Urothelium cell line (cell line): ENCODE results near the gene MLLT10.
A peak's percentile ranks its signal among the peaks of the same experiment; 100 is the strongest.
"Not testable (repeated sequence)": the region's sequence is repeated elsewhere in the genome, so short reads cannot be mapped to it uniquely, and the experiment has no call there.

ENCODE experiments used
- DNase-seq: peaks from one replicate; pipeline ENCODE4 v3.0.0; 2011; ENCODE audit warnings: low spot score, mixed read lengths
- FAIRE-seq: peaks from 2 replicates; lab custom pipeline; 2011; peaks lifted over from hg19 to GRCh38; lab: Jason Lieb, UNC

The MLLT10 gene

GRCh38 chr10:21527598-21528235 is 6.3 kb upstream of the MLLT10 start:
- FAIRE-seq (no peak), DNase-seq (no peak)

DNA sequence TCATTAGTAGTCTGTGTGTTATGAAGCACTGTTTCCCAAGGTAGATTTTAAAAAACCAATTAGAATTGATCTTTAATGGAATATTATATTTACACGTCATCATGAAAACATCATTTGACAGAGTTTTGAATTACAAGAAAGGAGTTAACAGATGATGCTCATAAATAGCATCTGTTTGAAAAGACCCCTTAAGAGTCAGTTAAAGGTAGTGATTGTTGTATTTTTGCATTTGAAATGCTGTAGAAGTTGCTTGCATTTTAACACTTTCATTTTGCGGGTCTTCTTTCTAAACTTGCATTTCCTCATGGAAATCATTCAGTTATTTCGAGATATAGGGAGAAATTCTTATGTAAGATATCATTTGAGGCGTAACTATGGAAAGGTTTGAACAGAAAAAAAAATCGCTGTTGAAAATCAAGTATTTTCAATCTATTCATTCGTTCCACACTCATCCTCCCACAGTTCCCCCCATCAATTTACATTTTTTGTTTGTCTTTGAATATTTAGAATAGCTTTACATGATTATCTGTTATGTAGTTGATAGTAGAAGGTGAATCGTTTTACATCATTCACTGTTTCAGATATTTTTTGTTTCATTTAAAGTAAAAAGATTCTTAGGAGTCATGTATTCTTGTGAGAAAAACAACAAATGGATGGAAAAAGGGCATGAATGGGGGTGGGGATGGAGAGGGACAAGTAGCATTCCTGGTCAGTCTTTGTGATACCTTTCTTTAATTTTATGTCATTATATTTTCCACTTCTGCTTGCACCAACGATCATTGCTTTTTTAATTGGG is 5.6 kb upstream of the MLLT10 start:
- FAIRE-seq: no peak
- DNase-seq: no peak

GRCh38 chr10:21529032-21529910 is 4.8 kb upstream of the MLLT10 start:
- FAIRE-seq (no peak), DNase-seq (no peak)

DNA sequence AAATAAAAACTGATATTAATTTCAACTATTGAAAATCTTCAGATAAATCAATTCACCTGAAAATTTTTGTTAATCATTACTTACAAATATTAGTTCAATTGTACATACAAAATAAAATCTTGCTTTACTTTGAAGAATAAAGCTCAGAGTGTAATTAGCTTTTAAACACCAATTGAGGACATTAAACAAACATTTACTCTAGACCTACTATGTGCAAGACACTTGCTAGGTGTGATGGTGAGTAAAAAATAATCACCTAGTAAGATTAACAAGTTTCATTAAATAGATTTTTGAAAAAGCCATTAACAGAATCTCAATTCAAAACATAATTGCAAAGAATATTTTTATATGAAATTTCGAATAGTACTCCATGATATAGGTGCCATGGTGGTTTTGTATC is 3.9 kb upstream of the MLLT10 start:
- DNase-seq: no peak
- FAIRE-seq: no peak

- FAIRE-seq (no peak), DNase-seq (no peak)
Measured at GRCh38 chr10:21530641-21531040, 3.4 kb upstream of the MLLT10 start.

DNA sequence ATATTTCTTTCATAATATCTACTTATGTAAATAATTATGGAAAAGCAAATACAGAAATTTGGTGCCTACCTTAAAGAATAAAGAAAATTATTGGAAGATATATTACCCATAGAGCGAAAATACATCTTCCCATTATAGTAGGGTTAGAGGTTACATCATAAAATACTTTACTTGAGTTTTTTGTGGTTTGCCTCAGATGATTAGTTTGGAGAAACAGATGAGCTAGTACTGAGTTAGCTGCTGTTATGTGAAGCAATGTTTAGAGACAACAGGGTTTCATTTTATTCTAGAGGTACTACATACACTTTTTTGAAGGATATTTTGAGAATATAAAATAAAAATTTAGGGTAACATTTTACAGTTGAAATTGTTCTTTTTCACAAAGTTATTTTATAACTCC is 2.9 kb upstream of the MLLT10 start:
- DNase-seq: no peak
- no peak for FAIRE-seq

DNA sequence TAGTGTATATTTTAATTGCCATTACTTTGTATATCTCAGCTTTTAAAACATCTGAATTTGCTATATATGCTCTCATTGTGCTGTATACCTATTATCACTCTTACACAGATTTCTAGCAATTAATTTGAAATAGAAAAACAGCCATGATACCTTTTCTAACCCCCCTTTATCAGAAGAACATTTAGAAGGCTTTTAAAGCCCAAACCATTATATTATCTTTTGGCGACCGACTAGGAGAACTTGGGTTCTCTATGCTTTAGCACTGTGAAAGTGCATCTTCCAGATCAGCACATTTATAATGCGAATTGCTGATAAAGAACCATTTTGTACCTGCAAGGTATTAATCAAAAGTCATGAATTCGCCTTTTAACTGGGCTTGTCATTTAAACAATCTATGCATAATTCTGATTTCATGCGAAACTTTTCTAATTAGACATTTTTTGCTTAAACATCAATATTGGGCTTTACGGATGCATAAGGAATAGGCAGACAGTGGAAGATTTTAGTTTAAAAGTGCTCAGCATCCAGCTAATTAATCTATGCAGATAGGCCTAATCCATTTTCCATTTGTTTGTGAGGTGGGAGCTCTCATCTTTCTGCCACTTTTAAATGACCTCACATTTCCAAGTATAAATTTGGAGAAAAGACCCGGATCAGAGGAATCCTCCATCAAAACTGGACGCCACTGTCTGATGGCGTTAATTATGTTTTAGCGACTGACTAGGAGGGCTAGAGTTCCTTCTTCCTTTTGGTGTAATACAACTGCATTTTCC is 1.2 kb upstream of the MLLT10 start:
- FAIRE-seq: no peak

GRCh38 chr10:21534280-21534586 is 201 bp downstream of the MLLT10 start:
- DNase-seq: no peak
- FAIRE-seq: no peak

More for the DNA sequence above, 1.2 kb upstream of the MLLT10 start:
- no peak for DNase-seq

GRCh38 chr10:21534604-21535493 is 817 bp downstream of the MLLT10 start:
- FAIRE-seq (no peak), DNase-seq (peak; percentile 27)

DNA sequence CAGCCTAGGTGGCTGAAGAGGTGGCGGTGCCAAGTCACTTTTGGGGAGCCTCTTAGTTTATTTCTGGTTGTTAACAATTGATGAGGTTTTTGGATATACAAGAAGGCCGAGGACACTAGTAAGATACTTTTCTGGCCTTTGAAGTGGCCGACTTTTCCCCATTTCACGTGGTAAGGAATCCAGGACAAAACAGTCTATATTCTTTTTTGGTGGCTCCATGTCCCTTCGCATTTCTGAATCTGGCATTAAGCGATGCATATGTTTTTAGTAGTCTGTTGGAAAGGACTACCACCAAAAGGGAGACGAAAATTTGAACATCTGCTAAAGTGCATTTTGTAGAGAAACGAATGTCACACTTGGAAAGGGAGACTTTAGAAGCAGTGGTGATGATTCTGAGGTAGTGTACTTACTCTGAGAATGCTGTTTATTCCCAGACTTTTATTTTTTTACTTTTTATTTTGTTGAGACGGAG is 1.5 kb downstream of the MLLT10 start:
- no peak for DNase-seq
- no peak for FAIRE-seq

- not testable (repeated sequence) for FAIRE-seq, DNase-seq
Measured at GRCh38 chr10:21535976-21536375, 1.9 kb downstream of the MLLT10 start.

DNA sequence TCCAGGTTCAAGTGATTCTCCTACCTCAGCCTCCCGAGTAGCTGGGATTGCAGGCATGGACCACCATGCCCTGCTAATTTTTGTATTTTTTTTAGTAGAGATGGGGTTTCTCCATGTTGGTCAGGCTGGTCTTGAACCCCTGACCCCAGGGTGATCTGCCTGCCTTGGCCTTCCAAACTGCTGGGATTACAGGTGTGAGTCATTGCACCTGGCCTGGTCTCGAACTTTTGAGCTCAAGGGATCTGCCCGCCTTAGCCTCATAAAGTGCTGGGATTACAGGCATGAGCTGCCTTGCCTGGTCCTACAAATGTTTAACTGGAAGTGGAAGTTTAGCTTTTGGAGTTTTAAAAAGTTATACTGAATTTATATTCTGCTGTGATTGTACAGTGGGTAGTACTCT is 2.8 kb downstream of the MLLT10 start:
- no peak for DNase-seq
- FAIRE-seq: no peak

DNA sequence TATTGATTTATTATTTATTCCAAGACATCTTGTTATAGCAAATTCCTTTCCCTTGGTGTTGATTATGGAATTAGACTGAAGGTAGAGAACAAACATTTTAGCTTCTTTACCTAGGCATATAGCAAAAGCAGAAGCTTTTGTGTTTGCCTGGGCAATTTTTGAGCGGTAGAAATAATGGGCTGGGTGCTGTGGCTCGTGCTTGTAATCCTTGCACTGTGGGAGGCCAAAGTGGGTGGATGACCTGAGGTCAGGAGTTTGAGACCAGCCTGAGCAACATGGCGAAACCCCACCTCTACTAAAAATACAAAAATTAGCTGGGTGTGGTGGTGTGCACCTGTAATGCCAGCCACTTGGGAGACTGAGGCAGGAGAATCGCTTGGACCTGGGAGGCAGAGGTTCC is 6.7 kb downstream of the MLLT10 start:
- FAIRE-seq: not testable (repeated sequence)

GRCh38 chr10:21547246-21547645 is 13.2 kb downstream of the MLLT10 start:
- DNase-seq (no peak), FAIRE-seq (no peak)

More for the DNA sequence above, 6.7 kb downstream of the MLLT10 start:
- not testable (repeated sequence) for DNase-seq

DNA sequence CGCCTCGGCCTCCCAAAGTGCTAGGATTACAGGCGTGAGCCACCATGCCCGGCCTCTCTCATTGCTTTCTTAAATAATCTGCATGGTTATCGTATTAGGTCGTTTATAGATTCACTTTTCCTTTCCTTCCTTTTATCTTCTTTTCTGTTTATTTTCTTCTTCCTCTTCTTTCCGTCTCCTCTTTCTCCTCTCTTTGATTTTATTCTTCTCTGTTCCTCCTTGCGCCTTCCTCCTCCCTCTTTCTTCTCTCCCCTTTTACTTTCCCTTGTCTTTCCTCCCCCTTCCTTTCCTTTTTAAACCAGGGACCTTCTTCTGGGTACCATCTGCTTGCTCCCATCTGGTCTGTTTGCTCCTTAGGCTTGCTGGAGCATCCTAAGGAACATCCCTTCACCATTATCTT is 18.6 kb downstream of the MLLT10 start:
- DNase-seq (no peak), FAIRE-seq (no peak)

DNA sequence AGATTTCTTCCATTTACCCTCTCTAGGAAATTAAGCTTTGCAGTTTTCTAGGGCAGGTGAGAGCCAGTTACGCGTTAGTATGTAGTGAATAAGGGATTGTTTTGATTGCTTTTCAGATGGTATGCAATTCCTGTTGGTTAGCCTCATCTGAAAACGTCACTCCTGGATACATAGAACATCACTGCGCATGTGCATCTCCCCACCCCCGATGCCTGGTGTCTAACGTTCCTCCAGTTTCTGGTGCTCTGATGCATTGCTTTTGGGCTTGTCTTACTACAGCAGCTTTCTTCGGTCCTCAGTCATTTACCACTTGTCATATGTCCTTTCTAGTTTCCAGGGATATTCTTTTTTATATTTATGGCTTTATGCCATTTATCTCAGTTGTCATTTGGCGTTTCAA is 22.5 kb downstream of the MLLT10 start:
- DNase-seq: no peak
- FAIRE-seq: no peak

GRCh38 chr10:21558984-21559383 is 25.0 kb downstream of the MLLT10 start:
- not testable (repeated sequence) for FAIRE-seq, DNase-seq

- FAIRE-seq (no peak), DNase-seq (no peak)
Measured at GRCh38 chr10:21570761-21571521, 36.9 kb downstream of the MLLT10 start.

- FAIRE-seq (no peak), DNase-seq (no peak)
Measured at GRCh38 chr10:21572578-21572977, 38.5 kb downstream of the MLLT10 start.
